Measurements from ENCODE around the gene RBMY1J. TPM values are rescaled to one million over a fixed set of nuclear protein-coding genes. Genes with fewer than 3 reads are reported as not detected.

The RBMY1J gene
- total RNA-seq, 1 experiment from 2014 or later, result not detected

Other genes with a start within 250 kb of the RBMY1J start
- gene RBMY1F, start 220.5 kb upstream of the RBMY1J start, total RNA-seq (2022), result not detected in 2 replicates